HepG2 (cell line): ENCODE data around the gene MICALL2. TPM values are rescaled to one million over a fixed set of nuclear protein-coding genes. Genes with fewer than 3 reads are reported as not detected.

Source experiments
- ARNT2 ChIP-seq: sonication (generic); formaldehyde crosslinking; IDR thresholded peaks from 2 replicates; pipeline ENCODE4 v1.8.0; 2022; ENCODE audit warnings: mild to moderate bottlenecking, low read depth, missing genetic modification reagents, moderate library complexity
- ATF1 ChIP-seq: IDR thresholded peaks from 2 replicates; pipeline ENCODE4 v1.6.1; 2016; ENCODE audit warnings: mild to moderate bottlenecking, control low read depth
- CENPT ChIP-seq: sonication (generic); formaldehyde crosslinking; IDR thresholded peaks from 2 replicates; pipeline ENCODE4 v1.8.0; 2022; ENCODE audit warnings: low read depth, mild to moderate bottlenecking, moderate library complexity, missing genetic modification reagents
- ETV5 ChIP-seq: IDR thresholded peaks from 2 replicates; pipeline ENCODE4 v1.6.1; 2018; ENCODE audit warnings: missing biosample characterization, missing genetic modification reagents, inconsistent platforms, borderline replicate concordance
- HDAC2 ChIP-seq: sonication (generic); formaldehyde crosslinking; IDR thresholded peaks from 2 replicates; pipeline ENCODE4 v1.4.0; 2020; ENCODE audit warnings: missing genetic modification reagents
- MLXIP ChIP-seq: sonication (generic); formaldehyde crosslinking; IDR thresholded peaks from 2 replicates; pipeline ENCODE4 v1.9.0; 2021; ENCODE audit warnings: missing genetic modification reagents, borderline replicate concordance
- NFE2L1 ChIP-seq: sonication (generic); formaldehyde crosslinking; IDR thresholded peaks from 2 replicates; pipeline ENCODE4 v1.4.0; 2020; ENCODE audit warnings: missing genetic modification reagents, mild to moderate bottlenecking, borderline replicate concordance
- POLR2G ChIP-seq: fragments of 200-400 bp; formaldehyde crosslinking; IDR thresholded peaks from 2 replicates; pipeline ENCODE4 v1.6.1; 2018; ENCODE audit warnings: mild to moderate bottlenecking, low read depth, low read length, moderate library complexity
- SNAPC2 ChIP-seq: sonication (generic); formaldehyde crosslinking; IDR thresholded peaks from 2 replicates; pipeline ENCODE4 v1.8.1; 2022; ENCODE audit warnings: mild to moderate bottlenecking, missing genetic modification reagents
- TFDP1 ChIP-seq: IDR thresholded peaks from 2 replicates; pipeline ENCODE4 v1.6.1; 2016; ENCODE audit warnings: missing compliant biosample characterization, missing genetic modification reagents, borderline replicate concordance
- ZNF17 ChIP-seq: sonication (generic); formaldehyde crosslinking; IDR thresholded peaks from 2 replicates; pipeline ENCODE4 v1.5.0; 2020; ENCODE audit warnings: mild to moderate bottlenecking, missing genetic modification reagents
- ZNF24 ChIP-seq: fragments of 450-650 bp; IDR thresholded peaks from 2 replicates; pipeline ENCODE4 v1.6.1; 2017; ENCODE audit warnings: antibody characterized with exemption, mild to moderate bottlenecking
- ZNF263 ChIP-seq: sonication (generic); formaldehyde crosslinking; IDR thresholded peaks from 2 replicates; pipeline ENCODE4 v1.4.0; 2020; ENCODE audit warnings: missing genetic modification reagents
- ZNF333 ChIP-seq: sonication (generic); formaldehyde crosslinking; IDR thresholded peaks from 2 replicates; pipeline ENCODE4 v1.4.0; 2020; ENCODE audit warnings: mild to moderate bottlenecking, missing genetic modification reagents, borderline replicate concordance
- ZNF343 ChIP-seq: sonication (generic); formaldehyde crosslinking; IDR thresholded peaks from 2 replicates; pipeline ENCODE4 v1.4.0; 2020; ENCODE audit warnings: mild to moderate bottlenecking, missing genetic modification reagents
- ZNF431 ChIP-seq: sonication (generic); formaldehyde crosslinking; IDR thresholded peaks from 2 replicates; pipeline ENCODE4 v1.9.0; 2022; ENCODE audit warnings: missing genetic modification reagents, low read depth, mild to moderate bottlenecking, borderline replicate concordance
- ZNF780A ChIP-seq: sonication (generic); formaldehyde crosslinking; IDR thresholded peaks from 2 replicates; pipeline ENCODE4 v1.8.0; 2022; ENCODE audit warnings: mild to moderate bottlenecking, missing genetic modification reagents, moderate library complexity
- ZNF83 ChIP-seq: sonication (generic); formaldehyde crosslinking; IDR thresholded peaks from 2 replicates; pipeline ENCODE4 v1.4.0; 2020; ENCODE audit warnings: missing genetic modification reagents, mild to moderate bottlenecking, borderline replicate concordance
- polyA plus RNA-seq, 8 experiments: library from polyadenylated mRNA; depleted of rRNA in 3 of 8; stranded (reverse) in 7 of 8; unstranded in 1 of 8; fragments of >200 nt; fragmentation: Illumina TruSeq in 4 of 8; extraction: Trizol in 4 of 8; gene quantifications; 2 replicates each; pipeline versions ENCODE4 v1.2.1 to v1.2.3, GENCODE V29; 2011 to 2016; ENCODE audit warnings: low read depth in 4 of 8, missing spikeins in 1 of 8, mixed read lengths in 1 of 8; ENCODE audit not compliant: insufficient read depth in 1 of 8
- total RNA-seq, 5 experiments: library from RNA; depleted of rRNA; stranded (reverse); fragments of >200 nt; fragmentation: Illumina TruSeq; extraction: Trizol; gene quantifications; 2 replicates each; pipeline ENCODE4 v1.2.3, GENCODE V29; 2016; ENCODE audit warnings: low read depth in 1 of 5
- TF ChIP-seq, protein P1 (sequence below): sonication (generic); formaldehyde crosslinking; IDR thresholded peaks from 2 replicates; pipeline ENCODE4 v1.5.0; 2020; ENCODE audit warnings: mild to moderate bottlenecking, missing genetic modification reagents

MICALL2 gene
- total and polyA plus RNA-seq, 2 of the 13 experiments (the other 11 are each of a cell fraction or from before 2014, with no cell fraction given) = 5.8 to 12.4 TPM

DNA sequence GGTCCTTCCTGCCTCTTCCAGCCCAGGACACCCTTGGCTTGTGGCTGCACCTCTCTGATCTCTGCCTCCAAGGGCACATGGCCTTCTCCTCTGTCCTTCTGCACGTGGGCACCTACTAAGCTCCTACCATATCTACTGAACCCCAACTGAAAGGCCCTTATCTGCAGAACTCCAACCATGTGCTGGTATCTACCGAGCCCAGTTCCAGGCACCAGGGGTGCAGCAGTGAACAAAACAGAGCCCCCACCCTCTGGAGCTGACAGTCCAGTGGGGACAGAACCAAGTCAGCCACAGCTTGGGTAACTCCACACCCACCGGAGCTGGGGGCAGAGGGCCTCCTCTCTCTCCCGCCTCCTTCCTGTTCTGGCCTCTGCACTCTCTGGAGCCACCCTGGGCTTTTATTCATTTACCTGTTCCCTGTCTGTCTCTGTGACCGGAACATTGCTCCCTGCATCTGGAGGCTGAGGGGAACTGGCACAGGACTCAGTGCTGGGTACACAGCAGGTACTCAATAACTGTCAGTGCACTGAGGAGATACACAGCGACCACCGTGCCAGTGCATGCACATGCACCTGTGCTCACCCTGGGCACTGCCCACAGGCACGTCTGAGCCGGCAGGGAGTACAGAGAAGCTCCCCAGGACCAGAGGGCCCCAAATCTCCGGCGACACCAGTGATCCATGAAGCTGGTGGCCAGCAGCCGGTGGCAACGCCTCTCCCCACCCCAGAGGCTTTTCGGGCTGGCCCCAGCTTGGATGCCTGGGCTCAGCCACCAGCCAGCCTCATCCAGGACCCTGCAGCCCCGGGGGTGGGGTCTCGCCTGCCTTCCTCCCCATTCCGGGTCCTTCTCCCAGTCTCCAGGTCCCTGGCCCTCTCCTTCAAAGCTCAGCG is 2.0 kb downstream of the MICALL2 start (continued):
- TF ChIP-seq TFDP1 (CRISPR knock-in tag) = peak; percentile 54; the same call in 1 of the 2 replicates
- TF ChIP-seq ZNF24 = no peak
- TF ChIP-seq NFE2L1 (CRISPR knock-in tag) = no peak
- no peak for TF ChIP-seq ZNF17 (CRISPR knock-in tag)
- 0 out of 2 replicates have a peak, but pooled peaks have one; percentile 5 for TF ChIP-seq ZNF343 (CRISPR knock-in tag)
- no peak for TF ChIP-seq ZNF83 (CRISPR knock-in tag)
- no peak for TF ChIP-seq SNAPC2 (CRISPR knock-in tag)
- no peak for TF ChIP-seq ARNT2 (CRISPR knock-in tag)
- no peak for TF ChIP-seq CENPT
- no peak for TF ChIP-seq ZNF780A (CRISPR knock-in tag)
- TF ChIP-seq, protein P1, sequence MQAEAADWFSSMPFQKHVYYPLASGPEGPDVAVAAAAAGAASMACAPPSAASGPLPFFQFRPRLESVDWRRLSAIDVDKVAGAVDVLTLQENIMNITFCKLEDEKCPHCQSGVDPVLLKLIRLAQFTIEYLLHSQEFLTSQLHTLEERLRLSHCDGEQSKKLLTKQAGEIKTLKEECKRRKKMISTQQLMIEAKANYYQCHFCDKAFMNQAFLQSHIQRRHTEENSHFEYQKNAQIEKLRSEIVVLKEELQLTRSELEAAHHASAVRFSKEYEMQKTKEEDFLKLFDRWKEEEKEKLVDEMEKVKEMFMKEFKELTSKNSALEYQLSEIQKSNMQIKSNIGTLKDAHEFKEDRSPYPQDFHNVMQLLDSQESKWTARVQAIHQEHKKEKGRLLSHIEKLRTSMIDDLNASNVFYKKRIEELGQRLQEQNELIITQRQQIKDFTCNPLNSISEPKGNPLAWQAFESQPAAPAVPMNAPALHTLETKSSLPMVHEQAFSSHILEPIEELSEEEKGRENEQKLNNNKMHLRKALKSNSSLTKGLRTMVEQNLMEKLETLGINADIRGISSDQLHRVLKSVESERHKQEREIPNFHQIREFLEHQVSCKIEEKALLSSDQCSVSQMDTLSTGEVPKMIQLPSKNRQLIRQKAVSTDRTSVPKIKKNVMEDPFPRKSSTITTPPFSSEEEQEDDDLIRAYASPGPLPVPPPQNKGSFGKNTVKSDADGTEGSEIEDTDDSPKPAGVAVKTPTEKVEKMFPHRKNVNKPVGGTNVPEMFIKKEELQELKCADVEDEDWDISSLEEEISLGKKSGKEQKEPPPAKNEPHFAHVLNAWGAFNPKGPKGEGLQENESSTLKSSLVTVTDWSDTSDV = no peak
- 0 out of 2 replicates have a peak, but pooled peaks have one; percentile 0 for TF ChIP-seq ZNF333 (CRISPR knock-in tag)
- no peak for TF ChIP-seq ATF1 (CRISPR knock-in tag)
- peak; percentile 82 for TF ChIP-seq ETV5 (CRISPR knock-in tag)
- peak; percentile 36; the same call in 1 of the 2 replicates for TF ChIP-seq POLR2G
- TF ChIP-seq ZNF263 (CRISPR knock-in tag) = no peak
- TF ChIP-seq ZNF431 = no peak
- 0 out of 2 replicates have a peak, but pooled peaks have one; percentile 25 for TF ChIP-seq HDAC2 (CRISPR knock-in tag)
- no peak for TF ChIP-seq MLXIP (CRISPR knock-in tag)
